Liver (tissue), 9 donors: ENCODE results near the gene SERPINB10. TPM values are rescaled to one million over a fixed set of nuclear protein-coding genes. Genes with fewer than 3 reads are reported as not detected.

Source experiments
- DNase-seq: peaks from one replicate; pipeline ENCODE4 v3.0.0-alpha.2; 2017; ENCODE audit warnings: low spot score
- H3K27ac ChIP-seq, 2 donors: one replicate each; pipeline ENCODE4 v1.7.0; 2013; ENCODE audit warnings: inconsistent platforms in 2 of 2, low read length in 2 of 2, control low read depth in 1 of 2, low read depth in 1 of 2, mild to moderate bottlenecking in 1 of 2
- H3K27me3 ChIP-seq, 4 donors: one replicate each; pipeline versions ENCODE4 v1.6.1 to v1.7.0; 2013; ENCODE audit warnings: low read length in 3 of 4, inconsistent platforms in 1 of 4, mild to moderate bottlenecking in 1 of 4, moderate library complexity in 1 of 4; ENCODE audit not compliant: control insufficient read depth in 4 of 4, insufficient read depth in 4 of 4
- H3K36me3 ChIP-seq, 4 donors: one replicate each; pipeline versions ENCODE4 v1.6.1 to v1.7.0; 2013; ENCODE audit warnings: low read length in 3 of 4, mild to moderate bottlenecking in 3 of 4, low read depth in 1 of 4, moderate library complexity in 1 of 4; ENCODE audit not compliant: control insufficient read depth in 4 of 4, insufficient read depth in 3 of 4
- H3K4me1 ChIP-seq, 4 donors: one replicate each; pipeline versions ENCODE4 v1.6.1 to v1.7.0; 2013; ENCODE audit warnings: low read length in 3 of 4, mild to moderate bottlenecking in 3 of 4, moderate library complexity in 1 of 4; ENCODE audit not compliant: control insufficient read depth in 4 of 4, insufficient read depth in 4 of 4
- H3K4me3 ChIP-seq, 3 donors: one replicate each; pipeline versions ENCODE4 v1.6.1 to v1.7.0; 2013; ENCODE audit warnings: low read length in 3 of 3, control low read depth in 1 of 3, low read depth in 1 of 3, mild to moderate bottlenecking in 1 of 3
- H3K9ac ChIP-seq, 2 donors: one replicate each; pipeline ENCODE4 v1.7.0; 2013; ENCODE audit warnings: low read length in 2 of 2, mild to moderate bottlenecking in 2 of 2, moderate library complexity in 2 of 2, control low read depth in 1 of 2, low read depth in 1 of 2
- H3K9me3 ChIP-seq, 4 donors: one replicate each; pipeline versions ENCODE4 v1.6.1 to v1.7.0; 2013; ENCODE audit warnings: low read length in 3 of 4; ENCODE audit not compliant: control insufficient read depth in 4 of 4
- EGR1 ChIP-seq, 2 donors: IDR thresholded peaks; 2 replicates each; pipeline ENCODE4 v1.6.1; 2016 to 2018; ENCODE audit warnings: antibody characterized with exemption in 2 of 2, low read depth in 2 of 2
- FOXA1 ChIP-seq: IDR thresholded peaks from 2 replicates; pipeline ENCODE4 v1.6.1; 2016; ENCODE audit warnings: antibody characterized with exemption
- FOXA2 ChIP-seq: IDR thresholded peaks from 2 replicates; pipeline ENCODE4 v1.6.1; 2016; ENCODE audit warnings: antibody characterized with exemption
- GABPA ChIP-seq, 2 donors: IDR thresholded peaks in 1 of 2; conservative IDR thresholded peaks in 1 of 2; 2 replicates each; pipeline ENCODE4 v1.6.1; 2016; ENCODE audit warnings: antibody characterized with exemption in 2 of 2, mild to moderate bottlenecking in 1 of 2, moderate library complexity in 1 of 2
- HNF4A ChIP-seq, 2 donors: conservative IDR thresholded peaks; 2 replicates each; pipeline ENCODE4 v1.6.1; 2016; ENCODE audit warnings: antibody characterized with exemption in 2 of 2, mild to moderate bottlenecking in 2 of 2
- HNF4G ChIP-seq: IDR thresholded peaks from 2 replicates; pipeline ENCODE4 v1.6.1; 2016; ENCODE audit warnings: antibody characterized with exemption
- JUND ChIP-seq, 2 donors: IDR thresholded peaks; 2 replicates each; pipeline ENCODE4 v1.6.1; 2016; ENCODE audit warnings: antibody characterized with exemption in 2 of 2
- NR2F2 ChIP-seq: IDR thresholded peaks from 2 replicates; pipeline ENCODE4 v1.6.1; 2016; ENCODE audit warnings: antibody characterized with exemption
- RAD21 ChIP-seq, 2 donors: IDR thresholded peaks; 2 replicates each; pipeline ENCODE4 v1.6.1; 2016; ENCODE audit warnings: antibody characterized with exemption in 2 of 2, mild to moderate bottlenecking in 2 of 2
- RXRA ChIP-seq, 2 donors: IDR thresholded peaks; 2 replicates each; pipeline ENCODE4 v1.6.1; 2017 to 2018; ENCODE audit warnings: antibody characterized with exemption in 2 of 2, mild to moderate bottlenecking in 1 of 2
- SP1 ChIP-seq: IDR thresholded peaks from 2 replicates; pipeline ENCODE4 v1.6.1; 2018; ENCODE audit warnings: antibody characterized with exemption, mild to moderate bottlenecking
- TAF1 ChIP-seq: conservative IDR thresholded peaks from 2 replicates; pipeline ENCODE4 v1.6.1; 2016; ENCODE audit warnings: antibody characterized with exemption, mild to moderate bottlenecking
- YY1 ChIP-seq: IDR thresholded peaks from 2 replicates; pipeline ENCODE4 v1.6.1; 2016; ENCODE audit warnings: antibody characterized with exemption, mild to moderate bottlenecking
- WGBS: extraction: QIAGEN DNeasy Blood & Tissue Kit; methylation state at CpG from one replicate; pipeline ENCODE4 v1.1.7; 2013; 5-methylcytosine and 5-hydroxymethylcytosine counted together
- polyA plus RNA-seq, 2 donors: library from polyadenylated mRNA; stranded (reverse) in 1 of 2; unstranded in 1 of 2; fragments of 200-250 nt in 1 of 2; fragments of >200 nt in 1 of 2; fragmentation: Nextera tagmentation in 1 of 2; extraction: Ambion mirVana in 1 of 2; gene quantifications; one replicate each; pipeline versions ENCODE4 v1.2.1 to v1.2.3, GENCODE V29; 2013 to 2015
- total RNA-seq, 2 donors: library from RNA; depleted of rRNA; stranded (reverse); fragments of >200 nt; gene quantifications; one replicate each; pipeline ENCODE4 v1.2.3, GENCODE V29; 2014
- TF ChIP-seq, protein P1 (sequence below): fragments of 150-350 bp; IDR thresholded peaks from 2 replicates; pipeline ENCODE4 v1.5.1; 2017; ENCODE audit warnings: improper control_type of control experiment, low read depth, low read length; ENCODE audit not compliant: missing input control
- TF ChIP-seq, protein P2 (sequence below): IDR thresholded peaks from 2 replicates; pipeline ENCODE4 v1.6.1; 2016; ENCODE audit warnings: antibody characterized with exemption
- TF ChIP-seq, protein P3 (sequence below): IDR thresholded peaks from 2 replicates; pipeline ENCODE4 v1.6.1; 2016; ENCODE audit warnings: antibody characterized with exemption, mild to moderate bottlenecking
- TF ChIP-seq, protein P4 (sequence below): IDR thresholded peaks from 2 replicates; pipeline ENCODE4 v1.6.1; 2016; ENCODE audit warnings: antibody characterized with exemption
- TF ChIP-seq, protein P5 (sequence below): IDR thresholded peaks from 2 replicates; pipeline ENCODE4 v1.6.1; 2016; ENCODE audit warnings: antibody characterized with exemption
- donor health status: healthy.
- donor health status: healthy.
- donor health status: healthy.
- donor health status: healthy.
- donor health status: healthy.

The SERPINB10 gene
- total and polyA plus RNA-seq, 4 donors: 4.6 TPM; not detected in 3

DNA sequence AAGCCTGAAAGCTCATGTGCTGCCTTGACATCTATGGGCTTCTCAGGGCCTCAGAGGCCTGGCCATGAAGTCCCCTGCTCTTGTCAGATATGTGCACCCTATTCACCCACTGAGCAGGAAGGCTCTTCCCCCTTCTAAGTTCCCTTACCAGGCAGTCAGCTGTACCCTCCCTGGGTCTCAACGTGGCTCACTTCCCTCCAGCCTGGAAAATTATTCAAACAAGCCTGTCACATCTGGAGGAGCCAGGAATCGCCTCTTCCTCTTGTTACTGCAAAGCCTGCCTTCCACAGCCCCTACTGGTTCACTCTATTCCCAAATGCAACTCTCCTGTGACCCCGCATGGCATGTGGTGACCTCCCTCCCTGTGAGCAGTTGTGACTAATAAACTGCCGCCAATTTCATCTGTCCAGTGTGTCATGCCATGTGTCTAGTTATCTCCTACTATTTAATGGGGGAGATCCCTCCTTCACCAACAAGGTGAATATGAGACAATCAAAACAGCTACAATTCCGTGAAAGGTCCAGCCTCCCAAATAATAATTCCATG lies 53.8 kb downstream of the SERPINB10 start:
- WGBS: 78% methylated on average over 5 of the region's 5 CpGs
- H3K27ac ChIP-seq: no peak overlapping the region
- H3K9me3 ChIP-seq: no peaks in the 10 kb centered on the region
- TF ChIP-seq FOXA1: no peak
- TF ChIP-seq, protein P1, sequence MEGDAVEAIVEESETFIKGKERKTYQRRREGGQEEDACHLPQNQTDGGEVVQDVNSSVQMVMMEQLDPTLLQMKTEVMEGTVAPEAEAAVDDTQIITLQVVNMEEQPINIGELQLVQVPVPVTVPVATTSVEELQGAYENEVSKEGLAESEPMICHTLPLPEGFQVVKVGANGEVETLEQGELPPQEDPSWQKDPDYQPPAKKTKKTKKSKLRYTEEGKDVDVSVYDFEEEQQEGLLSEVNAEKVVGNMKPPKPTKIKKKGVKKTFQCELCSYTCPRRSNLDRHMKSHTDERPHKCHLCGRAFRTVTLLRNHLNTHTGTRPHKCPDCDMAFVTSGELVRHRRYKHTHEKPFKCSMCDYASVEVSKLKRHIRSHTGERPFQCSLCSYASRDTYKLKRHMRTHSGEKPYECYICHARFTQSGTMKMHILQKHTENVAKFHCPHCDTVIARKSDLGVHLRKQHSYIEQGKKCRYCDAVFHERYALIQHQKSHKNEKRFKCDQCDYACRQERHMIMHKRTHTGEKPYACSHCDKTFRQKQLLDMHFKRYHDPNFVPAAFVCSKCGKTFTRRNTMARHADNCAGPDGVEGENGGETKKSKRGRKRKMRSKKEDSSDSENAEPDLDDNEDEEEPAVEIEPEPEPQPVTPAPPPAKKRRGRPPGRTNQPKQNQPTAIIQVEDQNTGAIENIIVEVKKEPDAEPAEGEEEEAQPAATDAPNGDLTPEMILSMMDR: no peak
- no peak for TF ChIP-seq FOXA2
- TF ChIP-seq, protein P2, sequence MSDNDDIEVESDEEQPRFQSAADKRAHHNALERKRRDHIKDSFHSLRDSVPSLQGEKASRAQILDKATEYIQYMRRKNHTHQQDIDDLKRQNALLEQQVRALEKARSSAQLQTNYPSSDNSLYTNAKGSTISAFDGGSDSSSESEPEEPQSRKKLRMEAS: no peak
- no peak for TF ChIP-seq NR2F2
- no peak for TF ChIP-seq RXRA (IDR thresholded peaks at IDR 0.05)
- no peak for TF ChIP-seq TAF1
- no peak for TF ChIP-seq JUND (IDR thresholded peaks at IDR 0.05)
- TF ChIP-seq, protein P3, sequence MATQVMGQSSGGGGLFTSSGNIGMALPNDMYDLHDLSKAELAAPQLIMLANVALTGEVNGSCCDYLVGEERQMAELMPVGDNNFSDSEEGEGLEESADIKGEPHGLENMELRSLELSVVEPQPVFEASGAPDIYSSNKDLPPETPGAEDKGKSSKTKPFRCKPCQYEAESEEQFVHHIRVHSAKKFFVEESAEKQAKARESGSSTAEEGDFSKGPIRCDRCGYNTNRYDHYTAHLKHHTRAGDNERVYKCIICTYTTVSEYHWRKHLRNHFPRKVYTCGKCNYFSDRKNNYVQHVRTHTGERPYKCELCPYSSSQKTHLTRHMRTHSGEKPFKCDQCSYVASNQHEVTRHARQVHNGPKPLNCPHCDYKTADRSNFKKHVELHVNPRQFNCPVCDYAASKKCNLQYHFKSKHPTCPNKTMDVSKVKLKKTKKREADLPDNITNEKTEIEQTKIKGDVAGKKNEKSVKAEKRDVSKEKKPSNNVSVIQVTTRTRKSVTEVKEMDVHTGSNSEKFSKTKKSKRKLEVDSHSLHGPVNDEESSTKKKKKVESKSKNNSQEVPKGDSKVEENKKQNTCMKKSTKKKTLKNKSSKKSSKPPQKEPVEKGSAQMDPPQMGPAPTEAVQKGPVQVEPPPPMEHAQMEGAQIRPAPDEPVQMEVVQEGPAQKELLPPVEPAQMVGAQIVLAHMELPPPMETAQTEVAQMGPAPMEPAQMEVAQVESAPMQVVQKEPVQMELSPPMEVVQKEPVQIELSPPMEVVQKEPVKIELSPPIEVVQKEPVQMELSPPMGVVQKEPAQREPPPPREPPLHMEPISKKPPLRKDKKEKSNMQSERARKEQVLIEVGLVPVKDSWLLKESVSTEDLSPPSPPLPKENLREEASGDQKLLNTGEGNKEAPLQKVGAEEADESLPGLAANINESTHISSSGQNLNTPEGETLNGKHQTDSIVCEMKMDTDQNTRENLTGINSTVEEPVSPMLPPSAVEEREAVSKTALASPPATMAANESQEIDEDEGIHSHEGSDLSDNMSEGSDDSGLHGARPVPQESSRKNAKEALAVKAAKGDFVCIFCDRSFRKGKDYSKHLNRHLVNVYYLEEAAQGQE: no peak
- TF ChIP-seq GABPA (IDR thresholded peaks at IDR 0.05 in 1 of 2, conservative IDR thresholded peaks at IDR 0.05 in 1 of 2): no peak
- no peak for TF ChIP-seq HNF4G
- TF ChIP-seq, protein P4, sequence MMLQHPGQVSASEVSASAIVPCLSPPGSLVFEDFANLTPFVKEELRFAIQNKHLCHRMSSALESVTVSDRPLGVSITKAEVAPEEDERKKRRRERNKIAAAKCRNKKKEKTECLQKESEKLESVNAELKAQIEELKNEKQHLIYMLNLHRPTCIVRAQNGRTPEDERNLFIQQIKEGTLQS: no peak
- TF ChIP-seq, protein P5, sequence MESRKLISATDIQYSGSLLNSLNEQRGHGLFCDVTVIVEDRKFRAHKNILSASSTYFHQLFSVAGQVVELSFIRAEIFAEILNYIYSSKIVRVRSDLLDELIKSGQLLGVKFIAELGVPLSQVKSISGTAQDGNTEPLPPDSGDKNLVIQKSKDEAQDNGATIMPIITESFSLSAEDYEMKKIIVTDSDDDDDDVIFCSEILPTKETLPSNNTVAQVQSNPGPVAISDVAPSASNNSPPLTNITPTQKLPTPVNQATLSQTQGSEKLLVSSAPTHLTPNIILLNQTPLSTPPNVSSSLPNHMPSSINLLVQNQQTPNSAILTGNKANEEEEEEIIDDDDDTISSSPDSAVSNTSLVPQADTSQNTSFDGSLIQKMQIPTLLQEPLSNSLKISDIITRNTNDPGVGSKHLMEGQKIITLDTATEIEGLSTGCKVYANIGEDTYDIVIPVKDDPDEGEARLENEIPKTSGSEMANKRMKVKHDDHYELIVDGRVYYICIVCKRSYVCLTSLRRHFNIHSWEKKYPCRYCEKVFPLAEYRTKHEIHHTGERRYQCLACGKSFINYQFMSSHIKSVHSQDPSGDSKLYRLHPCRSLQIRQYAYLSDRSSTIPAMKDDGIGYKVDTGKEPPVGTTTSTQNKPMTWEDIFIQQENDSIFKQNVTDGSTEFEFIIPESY: no peak
- TF ChIP-seq EGR1 (IDR thresholded peaks at IDR 0.05; ENCODE audit: low read depth in 2 of 2): no peak
- TF ChIP-seq YY1: no peak
- no peak for TF ChIP-seq HNF4A (conservative IDR thresholded peaks at IDR 0.05)
- no peak for TF ChIP-seq SP1
- no peak for TF ChIP-seq RAD21 (IDR thresholded peaks at IDR 0.05)
- H3K27me3 ChIP-seq: no peaks in the 10 kb centered on the region
- H3K36me3 ChIP-seq: no peaks in the 10 kb centered on the region
- H3K4me3 ChIP-seq: no peak overlapping the region
- no peak for DNase-seq
- peaks cover 7 to 23% (median 18%) of the 10 kb centered on the region in 4 donors for H3K4me1 ChIP-seq
- H3K9ac ChIP-seq: no peak overlapping the region
